Natural killer cell (primary cell): ENCODE measurements around the gene TENM4. TPM values are rescaled to one million over a fixed set of nuclear protein-coding genes. Genes with fewer than 3 reads are reported as not detected.

Experiments used
- ATAC-seq, 3 donors: fragments of 150-1000 bp in 2 of 3; fragments of 200-7000 bp in 1 of 3; cut with Tn5 transposase; 1 replicate in 1 of 3; 2 replicates in 2 of 3; pipeline ENCODE4 v1.10.0; 2021; ENCODE audit warnings: mild to moderate bottlenecking in 2 of 3, moderate library complexity in 2 of 3
- DNase-seq, 2 donors: peaks; one replicate each; pipeline versions ENCODE4 v3.0.0 to v3.0.0-alpha.2; 2013 to 2021; ENCODE audit warnings: mixed read lengths in 1 of 2
- H3K27ac ChIP-seq: one replicate; pipeline ENCODE4 v1.5.1; 2013; ENCODE audit warnings: mild to moderate bottlenecking, low read length
- H3K27me3 ChIP-seq: one replicate; pipeline ENCODE4 v1.6.1; 2013; ENCODE audit warnings: low read length; ENCODE audit not compliant: control insufficient read depth, insufficient read depth
- H3K36me3 ChIP-seq: one replicate; pipeline ENCODE4 v1.6.1; 2013; ENCODE audit warnings: low read length; ENCODE audit not compliant: control insufficient read depth, insufficient read depth
- H3K4me1 ChIP-seq: one replicate; pipeline ENCODE4 v1.6.1; 2013; ENCODE audit warnings: low read length; ENCODE audit not compliant: control insufficient read depth, insufficient read depth
- H3K4me3 ChIP-seq: one replicate; pipeline ENCODE4 v1.5.1; 2013; ENCODE audit warnings: low read length
- H3K9me3 ChIP-seq: one replicate; pipeline ENCODE4 v1.6.1; 2013; ENCODE audit warnings: low read length; ENCODE audit not compliant: control insufficient read depth, insufficient read depth
- H3K27ac Mint-ChIP-seq, 2 donors: one replicate each; pipeline ENCODE4 v1.8.0; 2022; ENCODE audit warnings: mild to moderate bottlenecking in 2 of 2, mixed read lengths in 2 of 2, moderate library complexity in 1 of 2
- H3K27me3 Mint-ChIP-seq, 2 donors: one replicate each; pipeline ENCODE4 v1.8.0; 2022; ENCODE audit warnings: low read depth in 2 of 2, mixed read lengths in 2 of 2
- H3K36me3 Mint-ChIP-seq: one replicate; pipeline ENCODE4 v1.8.0; 2022; ENCODE audit warnings: mixed read lengths
- H3K4me1 Mint-ChIP-seq, 2 donors: one replicate each; pipeline ENCODE4 v1.8.0; 2022; ENCODE audit warnings: mixed read lengths in 2 of 2
- H3K4me3 Mint-ChIP-seq: one replicate; pipeline ENCODE4 v1.8.0; 2022; ENCODE audit warnings: mild to moderate bottlenecking, moderate library complexity, mixed read lengths
- H3K9me3 Mint-ChIP-seq, 2 donors: one replicate each; pipeline ENCODE4 v1.8.0; 2022; ENCODE audit warnings: mixed read lengths in 2 of 2
- CTCF ChIP-seq: fragments of 200-600 bp; IDR thresholded peaks from one replicate; pipeline ENCODE4 v1.8.0; 2022; ENCODE audit warnings: antibody characterized with exemption
- WGBS: methylation state at CpG from one replicate; pipeline ENCODE4 v1.1.7; 2013; ENCODE audit warnings: missing lambda C conversion rate; ENCODE audit not compliant: insufficient coverage; 5-methylcytosine and 5-hydroxymethylcytosine counted together
- intact Hi-C: fragments of 100-400 bp; cut with micrococcal nuclease; formaldehyde crosslinking; loops from one replicate; pipeline ENCODE4 v1.14.2; 2022
- total RNA-seq, 4 donors: library from RNA; stranded (reverse); fragments of 120-200 nt in 1 of 4; gene quantifications; one replicate each; pipeline versions ENCODE4 v1.2.3 to v1.2.4, GENCODE V29; 2013 to 2022

TENM4 gene
- total RNA-seq, 3 donors from 2014 or later (not counting 1 experiment from before 2014, with no cell fraction given): 0.63 to 0.75 TPM; not detected in 1

- ATAC-seq (no peak), DNase-seq (no peak)
- Mint-ChIP-seq H3K27ac (no peak overlapping the region), H3K36me3 (no peaks in the 10 kb centered on the region), H3K9me3 (peaks cover 0 to 6% of the 10 kb centered on the region in 2 donors), H3K4me3 (no peak overlapping the region), H3K4me1 (no peaks in the 10 kb centered on the region), H3K27me3 (no peaks in the 10 kb centered on the region)
- Histone ChIP-seq H3K4me1 (no peaks in the 10 kb centered on the region), H3K9me3 (no peaks in the 10 kb centered on the region), H3K27ac (no peak overlapping the region), H3K4me3 (no peak overlapping the region), H3K36me3 (no peaks in the 10 kb centered on the region), H3K27me3 (no peaks in the 10 kb centered on the region)
- no peak for TF ChIP-seq CTCF
- intact Hi-C loops: no loop called here
- 74% methylated on average over 7 of the region's 7 CpGs for WGBS
Observed at GRCh38 chr11:79199729-79200354, 241.0 kb downstream of the TENM4 start.

- no peak overlapping the region for H3K27ac ChIP-seq
- H3K4me3 ChIP-seq: no peak overlapping the region
- Mint-ChIP-seq H3K4me3 (no peak overlapping the region), H3K4me1 (no peaks in the 10 kb centered on the region), H3K27ac (no peak overlapping the region), H3K9me3 (peaks cover 0 to 6% of the 10 kb centered on the region in 2 donors), H3K36me3 (no peaks in the 10 kb centered on the region), H3K27me3 (no peaks in the 10 kb centered on the region)
- DNase-seq: no peak
- TF ChIP-seq CTCF: no peak
- 68% methylated on average over 2 of the region's 3 CpGs for WGBS
- H3K36me3 ChIP-seq: no peaks in the 10 kb centered on the region
- no peak for ATAC-seq
- no peaks in the 10 kb centered on the region for H3K27me3 ChIP-seq
- H3K9me3 ChIP-seq: no peaks in the 10 kb centered on the region
- intact Hi-C loops: no loop called here
- no peaks in the 10 kb centered on the region for H3K4me1 ChIP-seq
Observed at GRCh38 chr11:79198898-79199250, 242.0 kb downstream of the TENM4 start.

- no peak overlapping the region for H3K4me3 Mint-ChIP-seq
- H3K27ac Mint-ChIP-seq: no peak overlapping the region
- no peak for DNase-seq
- TF ChIP-seq CTCF: no peak
- WGBS: 83% methylated on average over 7 of the region's 7 CpGs
- no peaks in the 10 kb centered on the region for H3K4me1 Mint-ChIP-seq
- no peaks in the 10 kb centered on the region for H3K4me1 ChIP-seq
- H3K9me3 ChIP-seq: no peaks in the 10 kb centered on the region
- intact Hi-C loops: no loop called here
- H3K27ac ChIP-seq: no peak overlapping the region
- H3K4me3 ChIP-seq: no peak overlapping the region
- H3K36me3 ChIP-seq: no peaks in the 10 kb centered on the region
- H3K36me3 Mint-ChIP-seq: no peaks in the 10 kb centered on the region
- ATAC-seq: no peak
- H3K27me3 Mint-ChIP-seq: no peaks in the 10 kb centered on the region
- H3K27me3 ChIP-seq: no peaks in the 10 kb centered on the region
- peaks cover 0 to 6% of the 10 kb centered on the region in 2 donors for H3K9me3 Mint-ChIP-seq
Observed at GRCh38 chr11:79198203-79198897, 242.5 kb downstream of the TENM4 start.
